WI38 (cell line): ENCODE data around the gene ACACA.
"Not testable (repeated sequence)": the region's sequence is repeated elsewhere in the genome, so short reads cannot be mapped to it uniquely, and the experiment has no call there.

Source experiments
- H3K4me3 ChIP-seq: 2 replicates; pipeline ENCODE4 v1.5.1; 2011; ENCODE audit warnings: low read depth, mild to moderate bottlenecking, control low read depth, low read length
- CTCF ChIP-seq: IDR thresholded peaks from 2 replicates; pipeline ENCODE4 v1.5.1; 2012; ENCODE audit warnings: low read depth, mild to moderate bottlenecking, control low read depth, low read length

Gene ACACA

GRCh38 chr17:37083456-37083855 lies 323.2 kb downstream of the ACACA start:
- TF ChIP-seq CTCF, result no peak

GRCh38 chr17:37082985-37083384 lies 323.7 kb downstream of the ACACA start:
- TF ChIP-seq CTCF, result no peak
- no peak overlapping the region for H3K4me3 ChIP-seq

More at GRCh38 chr17:37083456-37083855, 323.2 kb downstream of the ACACA start:
- H3K4me3 ChIP-seq, result no peak overlapping the region

GRCh38 chr17:37082311-37082860 lies 324.2 kb downstream of the ACACA start:
- H3K4me3 ChIP-seq, result no peak overlapping the region
- no peak for TF ChIP-seq CTCF

- no peak for TF ChIP-seq CTCF
- no peak overlapping the region for H3K4me3 ChIP-seq
These were observed 325.3 kb downstream of the ACACA start for GRCh38 chr17:37081287-37081686.

DNA sequence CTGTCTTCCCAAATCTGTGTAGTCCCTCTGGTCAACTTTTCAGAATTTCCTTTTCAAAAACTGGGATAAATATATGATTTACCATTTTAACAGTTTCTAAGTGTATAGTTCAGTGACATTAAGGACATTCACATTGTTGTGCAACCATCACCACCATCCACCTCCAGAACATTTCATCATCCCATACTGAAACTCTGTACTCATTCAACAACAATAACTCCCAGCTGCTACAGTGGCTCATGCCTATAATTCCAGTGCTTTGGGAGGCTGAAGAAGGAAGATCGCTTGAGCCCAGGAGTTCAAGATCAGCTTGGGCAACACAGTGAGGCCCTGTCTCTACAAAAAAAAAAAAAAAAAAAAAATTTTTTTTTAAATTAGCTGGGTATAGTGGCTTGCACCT lies 326.9 kb downstream of the ACACA start:
- no peak overlapping the region for H3K4me3 ChIP-seq
- no peak for TF ChIP-seq CTCF

GRCh38 chr17:37079065-37079708 lies 327.4 kb downstream of the ACACA start:
- no peak overlapping the region for H3K4me3 ChIP-seq
- TF ChIP-seq CTCF, result no peak

DNA sequence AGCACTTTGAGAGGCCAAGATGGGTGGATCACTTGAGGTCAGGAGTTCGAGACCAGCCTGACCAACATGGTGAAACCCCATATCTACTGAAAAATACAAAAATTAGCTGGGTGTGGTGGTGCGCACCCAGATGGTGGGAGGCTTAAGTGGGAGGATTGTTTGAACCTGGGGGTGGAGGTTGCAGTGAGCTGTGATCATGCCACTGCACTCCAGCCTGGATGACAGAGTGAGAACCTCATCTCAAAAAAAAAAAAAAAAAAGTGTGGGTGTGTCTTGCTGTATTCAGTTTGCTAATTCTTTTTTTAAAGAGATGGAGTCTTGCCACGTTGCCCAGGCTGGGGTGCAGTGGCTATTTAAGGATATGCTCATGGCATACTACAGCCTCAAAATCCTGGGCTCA lies 333.2 kb downstream of the ACACA start:
- not testable (repeated sequence) for H3K4me3 ChIP-seq

DNA sequence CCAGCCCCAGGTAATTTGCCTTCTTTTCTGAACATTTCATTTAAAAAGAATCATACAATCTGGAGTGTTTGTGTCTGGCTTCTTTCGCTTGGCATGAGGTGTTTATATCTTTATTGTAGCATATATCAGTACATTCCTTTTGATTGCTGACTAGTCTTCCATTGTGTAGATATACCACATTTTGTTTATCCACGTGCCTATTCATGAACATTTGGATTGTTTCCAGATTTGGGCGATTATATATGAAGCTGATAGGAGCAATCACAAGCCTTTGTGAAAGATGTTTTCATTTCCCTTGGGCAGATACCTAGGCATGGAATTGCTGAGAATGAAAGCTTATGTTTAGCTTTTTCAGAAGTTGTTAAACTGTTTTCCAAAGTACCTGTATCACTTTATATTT lies 337.5 kb downstream of the ACACA start:
- no peak overlapping the region for H3K4me3 ChIP-seq
- no peak for TF ChIP-seq CTCF
